NCI-H748 treated with DMSO at 0.1 percent for 48 hours (cell line): ENCODE data around the gene MAF.
A peak's percentile ranks its signal among the peaks of the same experiment; 100 is the strongest.

ENCODE experiments used
- DNase-seq: peaks from one replicate; lab custom pipeline; 2025; lab: John Stamatoyannopoulos, UW

Gene MAF

GRCh38 chr16:79612207-79612606 lies 11.7 kb upstream of the MAF start:
- DNase-seq = no peak

- DNase-seq = no peak
Observed at GRCh38 chr16:79610771-79611170, 10.2 kb upstream of the MAF start.

GRCh38 chr16:79609861-79610260 lies 9.3 kb upstream of the MAF start:
- no peak for DNase-seq

GRCh38 chr16:79608976-79609375 lies 8.4 kb upstream of the MAF start:
- no peak for DNase-seq

GRCh38 chr16:79607587-79607986 lies 7.0 kb upstream of the MAF start:
- no peak for DNase-seq

GRCh38 chr16:79605999-79606398 lies 5.5 kb upstream of the MAF start:
- no peak for DNase-seq

GRCh38 chr16:79603055-79603454 lies 2.5 kb upstream of the MAF start:
- no peak for DNase-seq

- no peak for DNase-seq
Observed at GRCh38 chr16:79602628-79603014, 2.1 kb upstream of the MAF start.

GRCh38 chr16:79601931-79602627 lies 1.5 kb upstream of the MAF start:
- peak; percentile 67 for DNase-seq

- peak; percentile 14 for DNase-seq
Observed at GRCh38 chr16:79601092-79601930, 774 bp upstream of the MAF start.

GRCh38 chr16:79599837-79600637 lies 500 bp downstream of the MAF start:
- peak; percentile 25 for DNase-seq

GRCh38 chr16:79599256-79599836 lies 1.2 kb downstream of the MAF start:
- DNase-seq = no peak

- DNase-seq = peak; percentile 35
Observed at GRCh38 chr16:79598348-79599181, 2.0 kb downstream of the MAF start.

GRCh38 chr16:79598063-79598347 lies 2.5 kb downstream of the MAF start:
- no peak for DNase-seq

GRCh38 chr16:79597277-79598062 lies 3.1 kb downstream of the MAF start:
- DNase-seq = peak; percentile 5

- DNase-seq = peak; percentile 25
Observed at GRCh38 chr16:79595931-79596450, 4.5 kb downstream of the MAF start.

- no peak for DNase-seq
Observed at GRCh38 chr16:79595231-79595641, 5.3 kb downstream of the MAF start.

- no peak for DNase-seq
Observed at GRCh38 chr16:79593754-79594153, 6.8 kb downstream of the MAF start.

- DNase-seq = no peak
Observed at GRCh38 chr16:79593074-79593531, 7.4 kb downstream of the MAF start.

GRCh38 chr16:79592186-79592585 lies 8.4 kb downstream of the MAF start:
- DNase-seq = no peak
